Measurements from ENCODE around the gene ANAPC1. TPM values are rescaled to one million over a fixed set of nuclear protein-coding genes. Genes with fewer than 3 reads are reported as not detected.
"Not testable (repeated sequence)": the region's sequence is repeated elsewhere in the genome, so short reads cannot be mapped to it uniquely, and the experiment has no call there.

ANAPC1 gene
- polyA plus RNA-seq, 1 donor, result 22.8 TPM

DNA sequence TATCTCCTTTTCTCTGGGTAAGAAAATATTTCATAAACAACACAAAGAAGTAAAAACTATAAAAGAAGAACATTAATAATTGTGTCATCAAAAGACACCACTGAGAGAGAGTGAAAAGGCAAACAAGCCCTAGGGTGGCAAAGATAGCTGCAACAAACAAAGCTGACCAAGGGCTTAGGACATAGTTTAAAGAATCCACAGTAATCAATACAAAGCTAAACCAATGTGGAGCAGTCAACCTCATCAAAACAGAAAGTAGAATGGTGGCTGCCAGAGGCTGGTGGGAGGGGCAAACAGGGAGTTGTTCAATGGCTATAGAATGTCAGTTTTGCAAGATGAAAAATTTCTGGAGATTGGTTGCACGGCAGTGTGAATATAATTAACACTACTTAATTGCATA is 93.4 kb downstream of the ANAPC1 start:
- no CpG with 5 or more reads among the region's 1 CpG for WGBS (ENCODE audit: insufficient coverage, low lambda C conversion rate)
- not testable (repeated sequence) for H3K36me3 ChIP-seq (ENCODE audit: control insufficient read depth, insufficient read depth, low read length); H3K4me1 ChIP-seq (ENCODE audit: control insufficient read depth, insufficient read depth, low read length); H3K4me3 ChIP-seq (ENCODE audit: low read length); H3K27me3 ChIP-seq (ENCODE audit: control insufficient read depth, insufficient read depth, low read length); DNase-seq; H3K9me3 ChIP-seq (ENCODE audit: control insufficient read depth, low read depth, low read length); H3K27ac ChIP-seq (ENCODE audit: low read length)

DNA sequence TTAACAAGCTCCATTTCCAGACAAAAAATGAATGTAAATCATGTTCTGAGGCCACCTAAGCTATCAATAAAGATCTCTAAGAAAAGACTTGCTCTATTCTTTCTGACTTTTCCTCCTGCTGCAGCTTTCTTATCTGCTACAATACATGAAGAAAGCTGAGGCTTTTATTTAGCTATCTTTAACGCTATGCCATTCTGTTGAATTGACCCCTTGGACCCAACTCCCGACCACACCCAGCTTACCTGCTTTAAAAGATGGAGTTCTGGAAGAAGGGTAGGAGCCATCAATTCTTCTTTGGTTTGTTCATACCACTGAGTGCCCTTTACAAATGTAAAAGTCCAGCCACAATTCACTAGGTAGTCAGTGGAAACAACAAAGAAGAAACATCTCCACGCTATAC is 99.9 kb downstream of the ANAPC1 start:
- H3K27ac ChIP-seq (ENCODE audit: low read length); H3K36me3 ChIP-seq (ENCODE audit: control insufficient read depth, insufficient read depth, low read length); H3K4me3 ChIP-seq (ENCODE audit: low read length); H3K27me3 ChIP-seq (ENCODE audit: control insufficient read depth, insufficient read depth, low read length); H3K4me1 ChIP-seq (ENCODE audit: control insufficient read depth, insufficient read depth, low read length); H3K9me3 ChIP-seq (ENCODE audit: control insufficient read depth, low read depth, low read length): not testable (repeated sequence)
- WGBS (ENCODE audit: insufficient coverage, low lambda C conversion rate), result no CpG with 5 or more reads among the region's 3 CpGs
- peak in 1 of 2 donors; percentile 1 for DNase-seq

DNA sequence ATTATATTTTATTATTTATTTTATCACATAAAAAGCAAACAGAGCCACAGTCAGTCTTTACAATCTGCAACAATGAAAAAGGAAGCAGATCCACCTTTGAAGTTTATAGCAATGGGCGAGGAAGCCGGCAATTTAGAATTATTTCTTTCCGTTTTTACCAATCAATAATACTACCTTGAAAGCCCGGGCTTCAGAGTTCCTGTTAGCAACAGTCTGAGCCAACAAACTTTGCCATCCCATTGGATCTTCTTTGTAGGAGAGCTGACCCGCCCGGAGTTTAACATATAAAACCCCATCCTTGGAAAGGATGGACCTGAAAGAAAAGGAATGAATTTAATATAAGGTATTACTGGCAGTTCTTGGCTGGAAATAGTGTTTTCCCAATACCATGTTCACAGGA is 101.8 kb downstream of the ANAPC1 start:
- not testable (repeated sequence) for DNase-seq; H3K27me3 ChIP-seq (ENCODE audit: control insufficient read depth, insufficient read depth, low read length); H3K4me1 ChIP-seq (ENCODE audit: control insufficient read depth, insufficient read depth, low read length); H3K27ac ChIP-seq (ENCODE audit: low read length); H3K36me3 ChIP-seq (ENCODE audit: control insufficient read depth, insufficient read depth, low read length); H3K4me3 ChIP-seq (ENCODE audit: low read length); H3K9me3 ChIP-seq (ENCODE audit: control insufficient read depth, low read depth, low read length)
- WGBS (ENCODE audit: insufficient coverage, low lambda C conversion rate), result no CpG with 5 or more reads among the region's 6 CpGs

DNA sequence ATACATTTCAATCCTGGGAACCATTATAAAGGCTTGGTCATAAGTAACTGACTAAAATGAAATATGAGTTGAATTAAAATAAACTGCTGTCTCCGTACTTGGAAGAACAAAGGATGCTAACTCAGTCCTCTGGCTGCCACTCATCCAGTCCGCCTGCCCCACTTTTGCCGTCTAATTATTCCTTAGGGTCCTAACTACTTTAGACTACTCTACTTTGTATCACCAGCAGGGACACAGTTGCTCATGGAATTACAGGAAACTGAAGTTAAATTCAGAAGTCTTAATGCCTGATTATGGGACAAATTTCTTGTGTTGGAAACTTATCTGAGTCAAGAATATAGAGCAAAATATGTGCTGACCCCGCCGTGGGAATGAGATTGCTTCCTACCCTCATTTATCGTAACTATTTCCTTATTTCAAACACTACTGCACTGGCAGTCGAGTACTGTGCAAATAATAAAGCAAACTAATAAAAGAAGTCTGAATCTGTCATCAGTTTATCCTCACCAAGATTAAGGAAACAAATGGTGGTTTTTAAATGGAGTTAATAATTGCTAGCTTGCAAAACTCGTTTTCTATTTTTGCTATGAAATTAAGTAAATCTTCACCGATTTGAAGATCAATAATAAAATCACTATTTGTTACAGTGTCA is 102.4 kb downstream of the ANAPC1 start:
- not testable (repeated sequence) for H3K9me3 ChIP-seq (ENCODE audit: control insufficient read depth, low read depth, low read length); H3K27me3 ChIP-seq (ENCODE audit: control insufficient read depth, insufficient read depth, low read length); H3K36me3 ChIP-seq (ENCODE audit: control insufficient read depth, insufficient read depth, low read length); H3K4me1 ChIP-seq (ENCODE audit: control insufficient read depth, insufficient read depth, low read length); H3K4me3 ChIP-seq (ENCODE audit: low read length); DNase-seq; H3K27ac ChIP-seq (ENCODE audit: low read length)
- WGBS (ENCODE audit: insufficient coverage, low lambda C conversion rate), result no CpG with 5 or more reads among the region's 9 CpGs

DNA sequence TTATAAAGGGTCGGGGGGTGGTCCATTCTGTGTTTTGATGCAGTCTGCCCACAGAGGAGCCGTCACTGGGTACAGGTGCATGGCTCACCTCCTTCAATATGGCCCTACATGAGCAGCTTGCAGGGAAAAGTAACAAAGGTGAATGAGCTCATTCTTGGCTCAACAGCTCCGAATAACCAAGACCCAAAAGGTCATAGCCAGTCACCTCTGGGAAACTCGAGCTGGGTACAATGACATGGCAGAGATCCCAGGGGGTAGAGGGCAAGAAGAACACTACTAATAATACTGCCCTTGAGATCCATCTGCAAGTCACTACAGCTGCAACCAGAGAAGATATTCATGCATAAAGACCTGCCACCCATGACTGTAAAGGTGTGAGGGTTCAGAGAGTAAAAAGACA is 106.8 kb downstream of the ANAPC1 start:
- H3K27ac ChIP-seq (ENCODE audit: low read length); H3K4me3 ChIP-seq (ENCODE audit: low read length); DNase-seq; H3K9me3 ChIP-seq (ENCODE audit: control insufficient read depth, low read depth, low read length); H3K4me1 ChIP-seq (ENCODE audit: control insufficient read depth, insufficient read depth, low read length); H3K27me3 ChIP-seq (ENCODE audit: control insufficient read depth, insufficient read depth, low read length); H3K36me3 ChIP-seq (ENCODE audit: control insufficient read depth, insufficient read depth, low read length): not testable (repeated sequence)
- no CpG with 5 or more reads among the region's 4 CpGs for WGBS (ENCODE audit: insufficient coverage, low lambda C conversion rate)

DNA sequence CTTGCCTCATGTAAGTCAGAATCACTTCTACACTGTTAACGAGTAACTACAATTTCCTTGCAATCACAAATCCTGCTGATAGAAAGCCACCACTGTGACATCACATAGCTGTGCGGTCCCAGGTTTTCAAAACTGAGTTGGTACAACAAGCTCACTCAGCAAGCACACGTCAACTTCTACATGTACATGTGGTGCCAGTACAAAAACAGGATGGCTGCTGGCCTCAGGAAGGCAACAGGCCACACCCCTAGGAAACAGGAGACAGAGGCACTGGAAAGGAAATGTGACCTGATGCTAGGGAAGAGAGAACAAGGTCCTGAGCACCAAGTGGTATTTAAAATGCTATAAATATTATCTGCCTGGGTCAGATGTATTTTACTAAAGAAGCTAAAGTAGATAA is 107.7 kb downstream of the ANAPC1 start:
- not testable (repeated sequence) for H3K27me3 ChIP-seq (ENCODE audit: control insufficient read depth, insufficient read depth, low read length); DNase-seq; H3K27ac ChIP-seq (ENCODE audit: low read length); H3K4me3 ChIP-seq (ENCODE audit: low read length); H3K36me3 ChIP-seq (ENCODE audit: control insufficient read depth, insufficient read depth, low read length); H3K4me1 ChIP-seq (ENCODE audit: control insufficient read depth, insufficient read depth, low read length); H3K9me3 ChIP-seq (ENCODE audit: control insufficient read depth, low read depth, low read length)
- no CpG with 5 or more reads among the region's 3 CpGs for WGBS (ENCODE audit: insufficient coverage, low lambda C conversion rate)

DNA sequence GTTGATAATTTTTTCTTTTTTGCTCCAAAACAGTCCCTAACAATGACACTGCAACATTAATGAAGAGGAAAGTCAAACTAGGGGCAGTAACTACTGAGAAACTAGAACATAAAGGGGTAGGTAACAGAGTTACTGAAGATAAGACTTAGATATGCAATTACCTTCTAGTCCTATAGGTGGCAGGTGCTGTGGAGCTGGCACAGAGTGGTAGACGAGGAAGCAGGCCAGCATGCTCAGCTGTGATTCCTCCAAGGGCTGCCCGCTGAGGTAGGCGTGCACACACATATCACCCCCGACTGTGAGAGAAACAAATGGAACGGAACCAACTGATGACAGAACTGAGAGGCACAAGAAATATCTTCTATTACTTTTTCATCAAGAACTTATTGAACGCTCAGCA is 111.8 kb downstream of the ANAPC1 start:
- H3K27ac ChIP-seq (ENCODE audit: low read length); H3K9me3 ChIP-seq (ENCODE audit: control insufficient read depth, low read depth, low read length); H3K4me1 ChIP-seq (ENCODE audit: control insufficient read depth, insufficient read depth, low read length); DNase-seq; H3K4me3 ChIP-seq (ENCODE audit: low read length); H3K36me3 ChIP-seq (ENCODE audit: control insufficient read depth, insufficient read depth, low read length); H3K27me3 ChIP-seq (ENCODE audit: control insufficient read depth, insufficient read depth, low read length): not testable (repeated sequence)
- no CpG with 5 or more reads among the region's 6 CpGs for WGBS (ENCODE audit: insufficient coverage, low lambda C conversion rate)

DNA sequence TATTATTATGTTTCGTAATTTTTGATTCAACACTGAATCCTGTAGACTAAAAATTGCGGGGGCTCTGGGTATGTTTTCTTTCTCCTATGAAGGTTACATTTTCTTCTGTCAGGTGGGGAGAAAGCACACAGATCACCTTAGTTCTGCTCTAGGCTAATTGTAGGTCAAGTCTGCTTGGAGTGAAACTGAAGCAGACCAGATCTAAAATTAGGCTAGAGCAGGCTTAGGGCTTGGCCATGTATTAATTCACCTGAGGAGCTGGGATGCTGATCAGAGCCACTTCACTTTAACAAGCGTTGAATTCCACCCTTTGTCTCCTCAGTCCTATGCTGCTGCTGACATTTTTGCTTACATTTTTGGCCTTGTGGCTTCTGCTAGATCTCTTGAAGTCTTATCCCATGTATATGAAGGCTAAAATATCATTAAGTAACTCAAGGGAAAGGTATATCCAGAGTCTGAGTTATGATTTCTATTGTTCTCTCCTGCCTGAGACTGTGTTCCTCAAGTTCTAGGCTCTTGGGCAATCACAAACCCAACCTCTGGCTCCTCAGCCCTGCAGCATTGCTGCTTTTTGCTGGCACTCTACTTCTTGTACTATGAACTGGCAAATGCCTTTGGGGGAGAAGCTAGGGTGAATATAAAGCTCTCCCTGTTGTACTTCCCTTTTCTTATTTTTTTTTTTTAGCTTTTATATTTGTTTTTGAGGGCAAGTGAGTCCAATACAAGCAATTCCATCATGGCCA is 112.9 kb downstream of the ANAPC1 start:
- not testable (repeated sequence) for H3K36me3 ChIP-seq (ENCODE audit: control insufficient read depth, insufficient read depth, low read length); H3K4me1 ChIP-seq (ENCODE audit: control insufficient read depth, insufficient read depth, low read length); H3K9me3 ChIP-seq (ENCODE audit: control insufficient read depth, low read depth, low read length); H3K4me3 ChIP-seq (ENCODE audit: low read length); DNase-seq; H3K27ac ChIP-seq (ENCODE audit: low read length); H3K27me3 ChIP-seq (ENCODE audit: control insufficient read depth, insufficient read depth, low read length)
- no CpG with 5 or more reads among the region's 3 CpGs for WGBS (ENCODE audit: insufficient coverage, low lambda C conversion rate)

DNA sequence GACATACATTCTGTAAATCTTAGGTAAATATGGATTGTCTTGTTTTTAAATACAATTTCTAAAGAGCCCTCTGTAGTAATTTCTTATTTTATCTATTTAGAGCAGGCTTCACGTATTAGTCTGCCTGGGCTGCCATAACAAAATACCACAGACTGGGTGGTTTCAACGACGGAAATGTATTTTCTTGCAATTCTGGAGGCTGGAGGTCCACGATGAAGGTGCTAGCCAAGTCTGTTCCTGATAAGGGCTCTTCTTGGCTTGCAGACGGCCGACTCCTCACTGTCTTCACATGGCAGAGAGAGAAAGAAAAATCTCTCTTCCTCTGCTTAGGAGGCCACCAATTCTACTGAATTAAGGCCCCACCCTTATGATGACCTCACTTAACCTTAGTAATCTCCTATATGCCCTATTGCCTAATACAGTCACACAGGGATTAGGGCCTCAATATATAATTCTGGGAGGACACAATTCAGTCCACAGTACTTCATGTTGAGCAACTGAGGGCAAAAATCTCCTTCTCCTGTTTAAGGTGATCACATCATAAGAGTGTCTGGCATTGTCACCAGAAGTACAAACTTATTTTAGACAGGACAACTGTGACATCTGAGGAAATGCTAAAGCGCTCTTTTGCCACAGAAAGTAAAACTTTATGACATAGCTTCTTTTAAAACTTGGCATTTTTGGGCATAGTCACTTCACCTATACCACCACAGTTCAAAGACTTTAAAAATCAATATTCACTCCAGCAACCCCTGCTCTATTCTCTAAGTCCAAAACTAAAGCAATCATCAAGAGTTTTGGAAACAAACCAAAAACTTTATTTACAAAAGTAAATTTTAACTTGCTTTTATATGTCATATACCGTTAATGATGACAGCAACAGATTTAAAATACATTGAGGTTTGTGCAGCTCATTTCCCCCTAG is 115.5 kb downstream of the ANAPC1 start:
- not testable (repeated sequence) for H3K27ac ChIP-seq (ENCODE audit: low read length); H3K36me3 ChIP-seq (ENCODE audit: control insufficient read depth, insufficient read depth, low read length); DNase-seq; H3K4me3 ChIP-seq (ENCODE audit: low read length); H3K27me3 ChIP-seq (ENCODE audit: control insufficient read depth, insufficient read depth, low read length); H3K4me1 ChIP-seq (ENCODE audit: control insufficient read depth, insufficient read depth, low read length); H3K9me3 ChIP-seq (ENCODE audit: control insufficient read depth, low read depth, low read length)
- no CpG with 5 or more reads among the region's 8 CpGs for WGBS (ENCODE audit: insufficient coverage, low lambda C conversion rate)

DNA sequence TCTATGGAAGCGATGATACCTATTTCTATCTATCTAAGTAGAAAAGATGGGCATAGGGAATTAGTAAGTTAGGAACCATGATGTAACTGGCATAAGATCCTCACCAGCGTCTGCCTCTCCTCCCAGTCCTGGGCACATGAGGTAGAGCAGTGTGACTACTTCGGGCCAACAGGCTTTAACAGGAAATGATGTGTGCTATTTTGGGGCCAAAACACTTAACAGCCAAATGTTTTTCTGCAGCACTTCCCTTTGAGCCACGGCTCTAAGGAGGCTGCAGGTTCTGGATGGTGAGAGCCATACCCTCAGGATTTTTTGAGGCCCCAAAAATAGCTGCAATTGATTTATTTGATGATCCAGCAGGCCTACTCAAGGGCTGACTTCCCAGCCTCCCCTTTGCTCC is 116.9 kb downstream of the ANAPC1 start:
- H3K4me3 ChIP-seq (ENCODE audit: low read length); DNase-seq; H3K36me3 ChIP-seq (ENCODE audit: control insufficient read depth, insufficient read depth, low read length); H3K27ac ChIP-seq (ENCODE audit: low read length); H3K4me1 ChIP-seq (ENCODE audit: control insufficient read depth, insufficient read depth, low read length); H3K27me3 ChIP-seq (ENCODE audit: control insufficient read depth, insufficient read depth, low read length); H3K9me3 ChIP-seq (ENCODE audit: control insufficient read depth, low read depth, low read length): not testable (repeated sequence)
- no CpG with 5 or more reads among the region's 4 CpGs for WGBS (ENCODE audit: insufficient coverage, low lambda C conversion rate)

Data from large intestine (tissue), 3 donors.